HUES64 (cell line): ENCODE data around the gene MAPKBP1.

Experiments used
- H3K27ac ChIP-seq: 2 replicates; pipeline ENCODE4 v1.7.0; 2013; ENCODE audit warnings: low read depth, low read length, inconsistent platforms
- H3K27me3 ChIP-seq: 2 replicates; pipeline ENCODE4 v1.6.1; 2013; ENCODE audit warnings: mild to moderate bottlenecking, low read length; ENCODE audit not compliant: insufficient read depth
- H3K36me3 ChIP-seq: 2 replicates; pipeline ENCODE4 v1.6.1; 2013; ENCODE audit warnings: mild to moderate bottlenecking, low read length; ENCODE audit not compliant: insufficient read depth
- H3K4me1 ChIP-seq: 2 replicates; pipeline ENCODE4 v1.6.1; 2013; ENCODE audit warnings: mild to moderate bottlenecking, low read length, moderate library complexity; ENCODE audit not compliant: insufficient read depth
- H3K4me3 ChIP-seq: 2 replicates; pipeline ENCODE4 v1.5.1; 2013; ENCODE audit warnings: mild to moderate bottlenecking, low read length, moderate library complexity
- H3K9ac ChIP-seq: 2 replicates; pipeline ENCODE4 v1.6.1; 2013; ENCODE audit warnings: mild to moderate bottlenecking, low read depth, low read length
- H3K9me3 ChIP-seq: 2 replicates; pipeline ENCODE4 v1.6.1; 2013; ENCODE audit warnings: low read depth, low read length; ENCODE audit not compliant: insufficient read depth
- WGBS: fragments of 150-250, 120-280 bp; methylation state at CpG from one replicate; pipeline ENCODE4 v1.1.7; 2013; ENCODE audit warnings: missing lambda C conversion rate; 5-methylcytosine and 5-hydroxymethylcytosine counted together

Gene MAPKBP1

GRCh38 chr15:41820791-41821423 is 46.6 kb downstream of the MAPKBP1 start:
- peaks cover 26% of the 10 kb centered on the region for H3K36me3 ChIP-seq
- WGBS: 94% methylated on average over 6 of the region's 6 CpGs

GRCh38 chr15:41821831-41822230 is 47.5 kb downstream of the MAPKBP1 start:
- WGBS: 91% methylated on average over 3 of the region's 4 CpGs
- peaks cover 6% of the 10 kb centered on the region; the same call in 1 of the 2 replicates for H3K4me1 ChIP-seq
- H3K4me3 ChIP-seq: no peak overlapping the region
- no peak overlapping the region for H3K27ac ChIP-seq
- peaks cover 23% of the 10 kb centered on the region for H3K36me3 ChIP-seq
- H3K9me3 ChIP-seq: no peaks in the 10 kb centered on the region
- no peaks in the 10 kb centered on the region for H3K27me3 ChIP-seq
- H3K9ac ChIP-seq: no peak overlapping the region

More at GRCh38 chr15:41820791-41821423, 46.6 kb downstream of the MAPKBP1 start:
- Histone ChIP-seq H3K4me3 (no peak overlapping the region), H3K27ac (no peak overlapping the region), H3K27me3 (no peaks in the 10 kb centered on the region), H3K9me3 (no peaks in the 10 kb centered on the region), H3K9ac (no peak overlapping the region), H3K4me1 (peaks cover 5% of the 10 kb centered on the region; the same call in 1 of the 2 replicates)

DNA sequence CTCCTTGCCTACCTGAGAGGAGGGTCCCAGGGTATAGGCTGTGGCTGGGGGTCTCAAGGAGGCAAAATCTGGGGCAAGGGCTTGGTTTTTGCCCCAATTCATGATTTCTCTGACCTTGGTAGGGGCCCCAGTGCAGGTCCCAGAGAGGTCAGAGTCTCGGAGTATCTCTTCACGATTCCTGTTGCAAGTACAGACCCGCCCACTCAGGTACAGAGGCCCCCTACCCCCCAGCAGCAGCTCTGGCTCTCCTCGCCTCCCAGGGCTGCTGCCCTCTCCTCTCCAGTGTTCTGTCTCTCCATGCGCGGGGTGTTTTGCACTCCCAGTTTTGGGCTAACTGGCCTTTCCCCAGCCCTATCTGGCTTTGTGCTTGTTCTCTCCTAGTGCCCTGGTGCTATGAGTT is 48.2 kb downstream of the MAPKBP1 start:
- Histone ChIP-seq H3K36me3 (peaks cover 22% of the 10 kb centered on the region), H3K4me1 (peaks cover 6% of the 10 kb centered on the region; the same call in 1 of the 2 replicates)
- 90% methylated on average over 6 of the region's 6 CpGs for WGBS

GRCh38 chr15:41822957-41823356 is 48.7 kb downstream of the MAPKBP1 start:
- Histone ChIP-seq H3K36me3 (peaks cover 18% of the 10 kb centered on the region; the same call in 1 of the 2 replicates), H3K27me3 (no peaks in the 10 kb centered on the region), H3K27ac (no peak overlapping the region), H3K9ac (no peak overlapping the region), H3K4me3 (no peak overlapping the region), H3K4me1 (peaks cover 6% of the 10 kb centered on the region; the same call in 1 of the 2 replicates), H3K9me3 (no peaks in the 10 kb centered on the region)
- 92% methylated on average over 6 of the region's 6 CpGs for WGBS

More for the DNA sequence above, 48.2 kb downstream of the MAPKBP1 start:
- no peak overlapping the region for H3K9ac ChIP-seq
- no peaks in the 10 kb centered on the region for H3K9me3 ChIP-seq
- no peak overlapping the region for H3K4me3 ChIP-seq
- H3K27me3 ChIP-seq: no peaks in the 10 kb centered on the region
- no peak overlapping the region for H3K27ac ChIP-seq

- no peak overlapping the region for H3K27ac ChIP-seq
- H3K4me1 ChIP-seq: peaks cover 6% of the 10 kb centered on the region; the same call in 1 of the 2 replicates
- H3K36me3 ChIP-seq: peaks cover 12% of the 10 kb centered on the region; the same call in 1 of the 2 replicates
- H3K4me3 ChIP-seq: no peak overlapping the region
- H3K9ac ChIP-seq: no peak overlapping the region
- H3K9me3 ChIP-seq: no peaks in the 10 kb centered on the region
- 94% methylated on average over 11 of the region's 11 CpGs for WGBS
- H3K27me3 ChIP-seq: no peaks in the 10 kb centered on the region
Measured at GRCh38 chr15:41823502-41823901, 49.2 kb downstream of the MAPKBP1 start.

DNA sequence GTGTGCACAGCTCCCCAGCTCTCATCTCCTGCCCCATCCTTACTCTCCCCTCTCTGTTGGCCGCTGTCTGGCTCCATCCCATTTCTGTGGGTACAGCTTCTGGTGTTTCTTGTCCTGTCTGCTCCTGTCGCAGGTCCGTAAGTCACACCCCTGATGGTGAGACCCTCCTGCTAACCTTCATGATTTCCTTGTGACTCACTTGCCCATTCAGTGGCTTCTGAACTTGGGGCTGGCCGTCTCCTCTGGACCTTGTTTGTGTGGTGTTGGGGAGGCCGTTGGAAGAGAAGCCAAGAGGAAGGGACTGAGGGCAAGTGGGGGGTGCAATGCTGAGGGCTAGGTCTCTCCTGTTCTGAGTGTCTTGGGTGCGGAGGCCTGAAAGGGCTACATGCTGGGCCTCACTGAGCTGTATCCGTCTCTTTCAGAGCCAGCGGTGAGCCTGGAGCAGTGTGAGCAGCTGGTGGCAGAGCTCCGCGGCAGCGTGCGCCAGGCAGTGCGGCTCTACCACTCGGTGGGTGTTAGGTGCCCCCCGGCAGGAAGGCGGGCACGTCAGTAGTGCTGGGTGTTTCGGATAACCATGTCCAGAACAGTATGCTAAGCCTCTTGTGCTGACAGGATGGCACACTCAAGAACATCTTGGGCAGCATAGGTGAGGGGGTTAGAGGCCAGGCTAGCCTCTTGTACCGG is 49.9 kb downstream of the MAPKBP1 start:
- H3K36me3 ChIP-seq: peaks cover 11% of the 10 kb centered on the region; the same call in 1 of the 2 replicates
- H3K9me3 ChIP-seq: no peaks in the 10 kb centered on the region
- no peak overlapping the region for H3K27ac ChIP-seq
- H3K9ac ChIP-seq: no peak overlapping the region
- peaks cover 10% of the 10 kb centered on the region; the same call in 1 of the 2 replicates for H3K4me1 ChIP-seq
- H3K4me3 ChIP-seq: no peak overlapping the region
- no peaks in the 10 kb centered on the region for H3K27me3 ChIP-seq
- WGBS: 94% methylated on average over 19 of the region's 19 CpGs

GRCh38 chr15:41825145-41825544 is 50.9 kb downstream of the MAPKBP1 start:
- Histone ChIP-seq H3K4me3 (no peak overlapping the region), H3K27me3 (no peaks in the 10 kb centered on the region)
- WGBS: 88% methylated on average over 10 of the region's 10 CpGs

DNA sequence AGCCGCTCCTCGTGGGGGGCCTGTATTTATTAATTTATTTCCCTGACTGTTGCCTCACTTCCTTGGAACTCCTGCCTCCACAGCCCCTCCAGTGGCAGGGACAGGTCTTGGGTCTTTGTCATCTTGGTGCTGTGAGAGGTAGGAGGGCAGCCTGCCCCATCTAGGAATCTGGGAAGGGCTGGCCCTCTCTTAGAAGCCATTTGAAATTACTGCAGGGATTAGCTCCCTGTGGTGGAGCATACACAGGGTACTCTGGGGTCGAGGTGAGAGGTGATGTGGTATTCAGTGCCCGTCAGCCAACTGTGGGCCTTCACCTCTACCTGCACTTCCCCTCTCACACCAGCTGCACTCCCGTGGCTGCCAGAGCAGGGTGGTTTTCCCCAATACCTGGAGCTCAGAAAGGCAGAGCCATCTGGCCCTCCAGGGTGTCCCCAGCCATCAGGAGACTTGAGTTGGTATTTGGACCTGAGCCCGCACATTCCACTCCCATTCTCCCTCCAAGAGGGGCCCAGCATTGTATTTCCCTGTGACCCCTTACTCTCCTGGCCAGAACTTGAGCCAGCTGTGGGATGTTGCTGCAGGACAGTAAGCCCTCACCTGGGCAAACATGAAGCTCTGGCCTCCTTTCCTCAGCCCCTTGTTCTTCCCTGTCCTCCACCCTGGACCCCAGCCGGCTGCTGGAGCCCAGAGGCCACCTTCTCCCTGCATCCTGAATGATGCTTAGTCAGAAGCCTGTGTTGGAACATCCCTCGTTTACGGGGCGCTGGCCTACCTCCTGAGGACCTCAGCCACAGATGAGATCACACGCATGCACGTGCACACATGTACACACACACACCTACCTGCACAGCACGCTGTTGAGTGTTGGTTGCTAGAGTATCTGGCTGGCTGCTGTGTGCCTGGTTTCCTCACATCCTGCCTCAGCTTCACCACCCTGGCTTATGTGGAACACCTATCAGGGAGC is 51.6 kb downstream of the MAPKBP1 start:
- Histone ChIP-seq H3K4me3 (no peak overlapping the region), H3K9me3 (no peaks in the 10 kb centered on the region), H3K27me3 (no peaks in the 10 kb centered on the region), H3K27ac (no peak overlapping the region), H3K36me3 (0 out of 2 replicates have a peak, but pooled peaks cover 6% of the 10 kb centered on the region), H3K4me1 (peaks cover 10% of the 10 kb centered on the region; the same call in 1 of the 2 replicates), H3K9ac (no peak overlapping the region)
- WGBS: 91% methylated on average over 11 of the region's 13 CpGs

More at GRCh38 chr15:41825145-41825544, 50.9 kb downstream of the MAPKBP1 start:
- H3K27ac ChIP-seq: no peak overlapping the region
- no peaks in the 10 kb centered on the region for H3K9me3 ChIP-seq
- 0 out of 2 replicates have a peak, but pooled peaks cover 9% of the 10 kb centered on the region for H3K36me3 ChIP-seq
- no peak overlapping the region for H3K9ac ChIP-seq
- peaks cover 10% of the 10 kb centered on the region; the same call in 1 of the 2 replicates for H3K4me1 ChIP-seq

DNA sequence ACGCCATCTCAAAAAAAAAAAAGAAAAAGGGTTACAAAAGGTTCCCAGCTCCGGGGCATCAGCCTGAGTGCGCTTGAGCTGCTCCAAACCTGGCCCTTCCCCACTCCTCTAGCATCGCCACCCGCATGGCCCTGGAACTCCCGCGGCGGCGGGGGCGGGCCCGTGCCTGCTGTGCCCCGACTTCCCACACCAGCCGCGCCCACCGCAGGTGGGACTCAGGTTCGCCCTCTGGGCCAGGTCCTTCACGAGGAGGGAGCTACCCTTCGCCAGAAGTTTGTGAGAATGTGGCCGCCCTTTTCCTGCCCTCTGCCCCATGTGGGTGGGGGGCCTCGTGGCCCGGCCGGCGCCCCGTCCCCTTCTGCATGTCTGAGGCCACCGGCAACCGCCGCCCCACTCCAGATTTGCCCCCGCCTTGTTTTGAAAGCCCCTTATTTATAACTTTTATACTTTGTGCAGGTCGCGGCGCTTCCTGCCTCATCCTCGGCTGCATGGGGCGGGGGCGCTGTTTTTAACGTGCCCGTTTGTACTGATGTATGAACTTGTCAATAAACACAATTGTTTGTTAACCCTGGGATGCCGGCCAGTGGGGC is 53.1 kb downstream of the MAPKBP1 start:
- 3% methylated on average over 37 of the region's 37 CpGs for WGBS
- Histone ChIP-seq H3K36me3 (0 out of 2 replicates have a peak, but pooled peaks cover 5% of the 10 kb centered on the region), H3K9ac (peak overlapping the region; percentile 62)

More for the DNA sequence above, 53.1 kb downstream of the MAPKBP1 start:
- H3K27ac ChIP-seq: no peak overlapping the region
- H3K4me1 ChIP-seq: peaks cover 10% of the 10 kb centered on the region; the same call in 1 of the 2 replicates
- no peaks in the 10 kb centered on the region for H3K9me3 ChIP-seq
- H3K27me3 ChIP-seq: no peaks in the 10 kb centered on the region
- H3K4me3 ChIP-seq: peak overlapping the region; percentile 80
